GM19099 (cell line): ENCODE results near the gene CYP2W1.

Source experiments
- POLR2A ChIP-seq: IDR thresholded peaks from 3 replicates; pipeline ENCODE4 v1.6.1; 2011; ENCODE audit warnings: low read depth; ENCODE audit not compliant: insufficient read length; ENCODE audit errors: extremely low read depth

CYP2W1 gene

DNA sequence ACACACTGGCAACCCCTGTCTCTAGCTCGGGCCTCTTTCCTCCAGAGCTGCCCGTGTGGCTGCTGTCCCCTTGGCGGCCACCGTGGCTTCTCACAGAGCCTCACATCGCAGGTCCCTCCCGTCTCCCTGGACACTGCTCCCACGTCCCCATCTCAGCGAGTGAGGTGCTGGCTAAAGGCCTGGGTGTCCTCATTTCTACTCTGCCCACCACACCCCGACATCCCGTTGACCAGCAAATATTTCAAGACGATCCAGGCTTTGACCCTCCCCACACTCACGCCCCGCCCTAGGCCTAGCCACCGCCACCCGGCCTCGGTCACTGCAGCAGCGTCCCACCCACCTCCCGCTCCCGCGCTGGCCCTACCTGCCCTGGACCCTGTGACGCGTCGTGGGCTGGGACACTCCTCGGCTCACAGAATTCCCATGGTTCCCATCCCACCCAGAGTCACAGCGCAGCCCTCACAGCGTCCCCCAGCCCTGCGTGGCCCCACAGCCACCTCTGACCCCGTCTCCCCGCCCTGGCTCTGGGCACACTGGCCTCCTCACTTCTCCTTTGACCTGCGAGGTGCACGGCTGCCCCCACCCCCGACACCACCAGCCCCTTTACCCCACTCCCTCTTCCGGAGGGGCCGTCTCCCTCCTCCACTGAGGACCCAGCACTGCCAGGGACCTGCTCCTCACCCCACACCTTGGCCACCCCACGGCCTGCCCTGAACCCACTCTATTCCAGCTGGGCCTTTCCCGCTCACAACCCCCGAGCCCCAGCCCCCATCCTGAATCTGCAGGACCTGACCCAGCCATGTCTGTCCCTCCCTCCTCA lies 35.4 kb upstream of the CYP2W1 start:
- TF ChIP-seq POLR2A: no peak

GRCh38 chr7:949021-949934 lies 33.7 kb upstream of the CYP2W1 start:
- no peak for TF ChIP-seq POLR2A

DNA sequence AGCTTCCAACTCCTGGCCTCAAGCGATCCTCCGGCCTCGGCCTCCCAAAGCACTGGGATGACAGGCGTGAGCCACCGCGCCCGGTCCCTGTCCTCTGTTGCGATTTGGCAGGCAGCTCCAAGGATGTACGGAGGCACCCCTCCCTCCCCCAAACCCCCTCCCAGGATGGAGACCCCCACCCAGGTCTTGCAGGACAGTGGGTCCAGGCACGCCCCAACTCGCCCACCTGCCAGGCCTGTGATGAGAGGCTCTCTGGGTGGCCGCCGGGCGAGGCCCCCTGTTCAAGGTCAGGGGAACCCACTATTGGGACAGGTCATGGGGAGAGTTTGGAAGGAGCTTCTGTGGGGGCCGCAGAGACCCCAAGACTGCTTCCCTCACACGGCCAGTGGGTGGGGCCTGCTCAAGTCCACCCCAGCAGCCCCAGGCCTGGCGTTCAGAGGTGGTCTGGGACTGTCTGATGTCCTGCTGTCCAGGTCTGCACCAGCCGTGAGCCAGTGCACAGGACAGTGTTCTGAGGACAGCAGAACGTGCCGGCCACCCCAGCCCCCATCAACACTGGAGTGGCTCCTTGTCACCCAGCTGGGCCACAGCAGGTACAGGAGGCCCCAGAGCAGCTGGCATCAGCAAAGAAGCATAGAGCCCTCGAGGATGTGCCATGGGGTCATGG lies 31.0 kb upstream of the CYP2W1 start:
- TF ChIP-seq POLR2A: no peak

DNA sequence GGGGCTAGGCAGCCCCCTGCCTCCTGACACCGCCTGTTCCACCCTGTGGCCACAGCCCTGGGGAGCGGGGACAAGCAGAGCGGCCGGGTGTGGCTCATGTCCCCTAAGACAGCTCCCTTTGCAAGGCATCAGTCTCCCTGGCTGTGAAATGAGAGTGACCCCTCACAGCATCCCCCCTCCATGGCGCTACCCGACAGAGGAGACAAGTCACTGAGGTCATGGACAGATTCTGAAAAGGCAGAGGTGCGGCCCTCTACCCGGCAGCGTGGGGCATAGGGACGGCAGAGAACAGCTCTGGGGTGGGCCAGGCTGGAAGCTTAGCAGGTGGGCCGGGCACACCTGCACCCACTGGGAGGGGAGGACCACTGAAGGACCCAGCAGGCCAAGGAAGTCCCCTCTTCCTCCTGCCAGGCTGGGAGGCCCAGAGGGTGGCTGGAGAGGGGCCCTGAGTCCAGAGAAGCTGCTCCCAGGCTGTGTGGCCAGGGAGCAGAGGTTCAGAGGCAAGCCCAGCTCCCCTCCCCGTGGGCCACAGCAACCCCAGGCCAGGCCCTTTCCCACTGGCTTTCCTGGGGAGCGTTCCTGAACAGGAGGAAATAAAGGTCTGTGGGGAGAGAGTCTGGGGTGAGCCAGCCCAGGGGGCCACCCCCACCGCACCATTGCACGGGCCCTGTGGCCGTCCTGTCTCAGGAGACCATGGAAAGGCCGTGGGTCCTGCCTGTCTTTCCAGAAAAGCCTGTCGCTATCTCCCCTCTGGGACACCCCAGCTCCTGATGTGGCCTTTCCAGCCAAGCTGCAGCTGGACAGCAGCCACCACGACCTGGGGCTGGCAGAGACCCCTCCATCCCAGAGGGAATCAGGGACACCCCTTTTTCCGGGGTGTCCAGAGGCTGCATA lies 30.2 kb upstream of the CYP2W1 start:
- no peak for TF ChIP-seq POLR2A

DNA sequence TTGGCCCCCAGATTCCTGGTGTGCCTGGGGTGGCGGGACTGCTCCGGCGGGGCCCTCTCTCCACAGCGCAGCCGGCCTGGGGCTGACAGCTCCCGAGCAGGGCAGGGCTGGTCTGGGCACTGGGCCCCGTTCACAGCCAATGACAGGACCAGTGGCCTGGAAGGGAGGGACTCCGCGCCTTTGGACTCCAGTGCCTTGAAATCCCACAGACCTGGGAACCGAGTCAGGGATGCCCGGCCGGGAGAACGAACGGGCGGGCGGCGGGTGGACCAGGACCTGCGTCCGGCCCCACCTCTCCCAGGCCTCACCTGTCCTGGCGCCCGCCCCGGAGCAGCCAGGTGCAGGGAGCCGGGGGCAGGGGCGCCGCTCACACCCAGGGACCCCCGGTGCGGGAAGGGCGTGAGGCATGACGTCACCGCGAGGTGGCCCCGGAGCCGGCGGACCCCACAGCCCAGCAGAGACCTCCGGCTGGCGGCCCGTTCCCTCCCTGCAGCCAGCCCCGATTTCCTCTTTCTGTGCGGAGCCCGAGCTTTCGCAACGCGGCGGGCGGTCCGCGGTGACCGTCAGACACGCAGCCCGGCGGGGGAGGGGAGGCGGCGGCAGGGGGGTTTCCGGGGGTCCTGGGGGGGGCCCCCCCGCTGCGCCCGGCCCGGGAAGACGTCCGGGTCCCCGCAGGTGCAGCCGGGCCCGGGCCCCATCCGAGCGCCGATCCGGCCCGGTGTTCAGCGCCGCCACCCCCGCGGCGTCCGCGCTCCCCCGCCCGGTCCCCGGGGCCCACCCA lies 29.2 kb upstream of the CYP2W1 start:
- no peak for TF ChIP-seq POLR2A

GRCh38 chr7:954330-955238 lies 28.4 kb upstream of the CYP2W1 start, which contains the start of gene ADAP1:
TSS of gene ADAP1 (minus strand) at chr7:954680. CDS start at chr7:954477, 203 bp downstream.
- TF ChIP-seq POLR2A: peak; percentile 54

DNA sequence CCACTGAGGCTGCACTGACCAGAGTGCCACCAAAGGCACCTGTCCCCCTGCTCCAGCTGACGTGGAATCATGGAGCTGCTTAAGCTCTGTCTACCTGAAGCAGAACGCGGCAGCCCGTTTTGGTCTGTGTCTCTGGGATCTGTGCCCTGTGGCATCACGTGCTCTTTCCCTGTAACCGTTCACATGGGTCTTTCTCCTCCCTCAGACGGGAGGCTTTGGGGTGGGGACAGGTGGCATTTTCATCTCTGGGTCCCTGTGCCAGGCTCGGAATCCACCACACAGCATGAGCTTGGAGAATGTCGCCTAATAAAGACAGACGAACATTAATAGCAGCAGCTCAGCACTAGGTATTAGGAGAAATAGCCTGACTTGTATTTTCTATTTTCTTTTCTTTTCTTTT lies 26.9 kb upstream of the CYP2W1 start:
- TF ChIP-seq POLR2A: no peak

DNA sequence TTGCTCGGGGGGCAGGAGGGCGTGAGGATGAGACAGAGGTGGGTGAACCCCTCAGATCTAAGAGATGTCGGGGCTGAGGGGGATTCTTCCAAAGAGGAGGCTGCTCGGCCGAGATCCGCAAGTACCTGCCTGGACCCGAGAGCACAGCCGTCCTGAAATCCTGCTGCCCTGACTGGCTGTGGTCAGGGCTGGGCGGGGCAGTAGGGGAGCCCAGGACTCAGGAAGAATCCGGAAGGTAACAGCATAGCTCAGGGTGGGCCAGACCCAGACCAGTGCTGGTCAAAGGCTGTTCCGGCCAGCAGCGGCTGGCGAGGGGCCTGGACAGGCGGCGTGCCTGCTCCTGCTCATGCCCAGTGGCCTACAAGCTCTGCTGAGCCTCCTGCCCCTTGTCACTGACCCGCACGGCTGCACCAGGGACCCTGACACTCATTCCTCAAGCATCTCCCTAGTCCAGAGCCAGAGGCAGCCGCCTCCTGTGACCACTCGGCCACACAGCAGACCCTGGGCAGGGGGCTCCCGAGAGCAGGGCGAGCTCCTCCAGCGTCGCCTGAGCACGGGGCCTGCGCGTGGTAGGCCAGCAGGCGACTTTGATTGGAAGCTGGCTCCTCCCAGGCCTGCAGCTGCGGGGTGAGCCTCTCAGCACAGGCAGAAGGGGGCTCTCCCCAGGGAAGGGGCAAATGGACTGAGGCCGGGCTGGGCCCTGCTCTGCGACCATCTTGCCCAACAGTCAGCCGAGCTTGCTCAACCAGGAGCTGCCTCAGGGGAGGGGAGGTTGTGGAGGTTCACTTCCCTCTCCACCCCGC lies 25.4 kb upstream of the CYP2W1 start:
- TF ChIP-seq POLR2A: no peak

- no peak for TF ChIP-seq POLR2A
Observed at GRCh38 chr7:958221-959200, 24.5 kb upstream of the CYP2W1 start.

- TF ChIP-seq POLR2A: no peak
Observed at GRCh38 chr7:959271-959670, 23.7 kb upstream of the CYP2W1 start.
